ENCODE measurements around the gene NOXO1. TPM values are rescaled to one million over a fixed set of nuclear protein-coding genes. Genes with fewer than 3 reads are reported as not detected.

NOXO1 gene
- total RNA-seq, 1 experiment from 2014 or later = 1.7 TPM

DNA sequence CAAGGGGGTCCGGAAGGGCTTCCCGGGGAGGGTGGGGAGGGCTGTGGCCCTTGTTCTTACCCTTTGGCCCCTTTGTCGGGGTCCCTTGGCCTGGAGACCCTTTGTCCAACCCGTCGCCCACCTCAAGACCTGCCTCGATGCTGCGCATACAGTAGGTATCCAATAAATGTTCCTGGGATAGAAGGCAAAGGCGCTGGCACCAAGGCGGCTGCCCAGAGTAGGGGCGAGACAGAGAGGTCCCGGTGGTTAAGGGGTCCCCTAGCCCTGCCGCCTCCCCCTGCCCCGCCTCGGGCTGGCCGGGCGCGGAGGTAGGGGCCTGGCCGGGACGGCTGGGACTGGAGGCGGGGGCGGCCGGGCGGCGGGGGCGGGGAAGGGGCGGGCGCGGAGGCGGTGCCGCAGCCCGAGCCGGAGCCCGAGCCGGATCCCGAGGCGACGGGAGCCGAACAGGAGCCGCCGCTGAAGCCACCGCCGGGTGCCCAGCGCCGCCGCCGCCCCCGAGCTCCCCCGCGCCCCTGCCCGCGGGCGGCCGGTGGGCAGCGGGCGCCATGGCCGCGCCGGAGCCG is 45.3 kb upstream of the NOXO1 start, which contains the start of gene NHERF2:
NHERF2 (plus strand) TSS at position 442 of the 563 bp plus-strand sequence; CDS start at position 546, 104 bp downstream.
- H2BK12ac ChIP-seq (ENCODE audit: insufficient read length, low read depth, low read length) = no peak within 1 kb of the TSS
- H3K4ac ChIP-seq (ENCODE audit: low read depth, low read length) = no peak within 1 kb of the TSS
- Mint-ChIP-seq H3K36me3 (ENCODE audit: insufficient read depth in 1 of 3, low read depth in 3 of 3) (no peaks in the 10 kb centered on the region), H3K27me3 (ENCODE audit: low read depth) (peaks cover 47% of the 10 kb centered on the region), H3K4me3 (peak within 1 kb of the TSS; percentile 71 to 84), H3K9me3 (peaks cover 0 to 5% of the 10 kb centered on the region in 2 experiments; a peak in 3 of 5 replicates), H3K4me1 (peaks cover 12 to 14% of the 10 kb centered on the region in 2 experiments), H3K27ac (no peak within 1 kb of the TSS; a peak in 1 of 7 replicates)
- no peak within 1 kb of the TSS for H3K9ac ChIP-seq (ENCODE audit: extremely low read depth, insufficient read length, low read length)
- H3K27me3 ChIP-seq (ENCODE audit: insufficient read depth, low read length) = peaks cover 7% of the 10 kb centered on the region; the same call in 1 of the 2 replicates
- no peak within 1 kb of the TSS for H4K91ac ChIP-seq (ENCODE audit: insufficient read length, low read depth, low read length)
- H3K14ac ChIP-seq (ENCODE audit: insufficient read depth, low read length) = no peak within 1 kb of the TSS
- no peaks in the 10 kb centered on the region for H3K79me1 ChIP-seq (ENCODE audit: insufficient read depth, low read depth, low read length, poor library complexity, severe bottlenecking)
- H3K27ac ChIP-seq (ENCODE audit: insufficient read length, low read depth, low read length) = no peak within 1 kb of the TSS
- H2BK15ac ChIP-seq (ENCODE audit: low read depth, low read length) = no peak within 1 kb of the TSS
- TF ChIP-seq, protein P1, sequence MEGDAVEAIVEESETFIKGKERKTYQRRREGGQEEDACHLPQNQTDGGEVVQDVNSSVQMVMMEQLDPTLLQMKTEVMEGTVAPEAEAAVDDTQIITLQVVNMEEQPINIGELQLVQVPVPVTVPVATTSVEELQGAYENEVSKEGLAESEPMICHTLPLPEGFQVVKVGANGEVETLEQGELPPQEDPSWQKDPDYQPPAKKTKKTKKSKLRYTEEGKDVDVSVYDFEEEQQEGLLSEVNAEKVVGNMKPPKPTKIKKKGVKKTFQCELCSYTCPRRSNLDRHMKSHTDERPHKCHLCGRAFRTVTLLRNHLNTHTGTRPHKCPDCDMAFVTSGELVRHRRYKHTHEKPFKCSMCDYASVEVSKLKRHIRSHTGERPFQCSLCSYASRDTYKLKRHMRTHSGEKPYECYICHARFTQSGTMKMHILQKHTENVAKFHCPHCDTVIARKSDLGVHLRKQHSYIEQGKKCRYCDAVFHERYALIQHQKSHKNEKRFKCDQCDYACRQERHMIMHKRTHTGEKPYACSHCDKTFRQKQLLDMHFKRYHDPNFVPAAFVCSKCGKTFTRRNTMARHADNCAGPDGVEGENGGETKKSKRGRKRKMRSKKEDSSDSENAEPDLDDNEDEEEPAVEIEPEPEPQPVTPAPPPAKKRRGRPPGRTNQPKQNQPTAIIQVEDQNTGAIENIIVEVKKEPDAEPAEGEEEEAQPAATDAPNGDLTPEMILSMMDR (conservative IDR thresholded peaks at IDR 0.05) = no peak
- WGBS (ENCODE audit: extremely low coverage, insufficient read length, low lambda C conversion rate) = no CpG with 5 or more reads among the region's 59 CpGs
- no peak within 1 kb of the TSS for H2AK5ac ChIP-seq (ENCODE audit: insufficient read length, low read length)
- no peak within 1 kb of the TSS for H4K8ac ChIP-seq (replicated peaks; ENCODE audit: insufficient read length, low read depth, low read length)
- DNase-seq = no peak
- no peak within 1 kb of the TSS for H2BK5ac ChIP-seq (ENCODE audit: insufficient read length, low read length)
- H3T11ph ChIP-seq (ENCODE audit: low read length) = no peak within 1 kb of the TSS
- H3K4me1 ChIP-seq (ENCODE audit: insufficient read depth, low read length) = no peaks in the 10 kb centered on the region; the same call in 1 of the 2 replicates
- no peaks in the 10 kb centered on the region for H3K9me3 ChIP-seq (ENCODE audit: control insufficient read depth, low read depth, low read length)
- H2BK20ac ChIP-seq (ENCODE audit: low read depth, low read length, poor library complexity, severe bottlenecking) = no peak within 1 kb of the TSS
- H2BK120ac ChIP-seq (ENCODE audit: low read depth, low read length, poor library complexity, severe bottlenecking) = no peak within 1 kb of the TSS
- peaks cover 7% of the 10 kb centered on the region for H3K23me2 ChIP-seq (ENCODE audit: insufficient read length, low read depth, low read length, poor library complexity, severe bottlenecking)
- H4K5ac ChIP-seq (ENCODE audit: insufficient read length, low read depth, low read length) = no peak within 1 kb of the TSS
- H3K18ac ChIP-seq (ENCODE audit: insufficient read length, low read depth, low read length) = no peak within 1 kb of the TSS
- no peaks in the 10 kb centered on the region for H4K20me1 ChIP-seq (ENCODE audit: control insufficient read depth, insufficient read depth, insufficient read length)
- peak within 1 kb of the TSS; percentile 52 for H3K4me2 ChIP-seq (ENCODE audit: insufficient read depth, insufficient read length, low read length)
- no peak within 1 kb of the TSS for H2AFZ ChIP-seq (ENCODE audit: low read length)
- no peaks in the 10 kb centered on the region for H3K79me2 ChIP-seq (ENCODE audit: insufficient read depth, low read length)
- H3K56ac ChIP-seq (ENCODE audit: insufficient read length, low read depth, low read length) = no peak within 1 kb of the TSS
- H3K23ac ChIP-seq (ENCODE audit: insufficient read length, low read depth, low read length) = no peak within 1 kb of the TSS

Data from H9 (cell line).